Upper lobe of left lung (tissue), 6 donors: Measurements from ENCODE around the gene ZC3H7A. TPM values are rescaled to one million over a fixed set of nuclear protein-coding genes. Genes with fewer than 3 reads are reported as not detected.
A peak's percentile ranks its signal among the peaks of the same experiment; 100 is the strongest.
"Not testable (repeated sequence)": the region's sequence is repeated elsewhere in the genome, so short reads cannot be mapped to it uniquely, and the experiment has no call there.

ENCODE experiments used
- ATAC-seq, 2 donors: fragments of 200-7000 bp; cut with Tn5 transposase; one replicate each; pipeline ENCODE4 v1.9.1; 2022; ENCODE audit warnings: mild to moderate bottlenecking in 2 of 2, moderate library complexity in 2 of 2; ENCODE audit not compliant: low FRiP score in 2 of 2
- DNase-seq, 2 donors: peaks; one replicate each; pipeline ENCODE4 v3.0.0-alpha.2; 2019 to 2020
- H3K27ac ChIP-seq, 4 donors: fragments of 200-600 bp; sonication (generic); one replicate each; pipeline ENCODE4 v1.5.1; 2016 to 2019
- H3K27me3 ChIP-seq, 4 donors: fragments of 200-600 bp; sonication (generic); one replicate each; pipeline ENCODE4 v1.5.1; 2017 to 2019
- H3K36me3 ChIP-seq, 4 donors: fragments of 200-600 bp; sonication (generic); one replicate each; pipeline ENCODE4 v1.5.1; 2016 to 2019
- H3K4me1 ChIP-seq, 4 donors: fragments of 200-600 bp; sonication (generic); one replicate each; pipeline ENCODE4 v1.5.1; 2018 to 2019
- H3K4me3 ChIP-seq, 4 donors: fragments of 200-600 bp; sonication (generic); one replicate each; pipeline ENCODE4 v1.5.1; 2017 to 2019; ENCODE audit warnings: mild to moderate bottlenecking in 2 of 4, moderate library complexity in 1 of 4
- H3K9me3 ChIP-seq, 4 donors: fragments of 200-600 bp; sonication (generic); one replicate each; pipeline ENCODE4 v1.5.1; 2018 to 2019
- CTCF ChIP-seq, 6 experiments: fragments of 450-650 bp in 4 of 6; fragments of 200-600 bp in 2 of 6; sonication (generic) in 2 of 6; IDR thresholded peaks; one replicate each; pipeline ENCODE4 v1.5.1; 2016 to 2019; ENCODE audit warnings: antibody characterized with exemption in 6 of 6
- EP300 ChIP-seq, 4 donors: sonication (generic); formaldehyde crosslinking; IDR thresholded peaks; one replicate each; pipeline ENCODE4 v1.5.1; 2017; ENCODE audit warnings: antibody characterized with exemption in 4 of 4, control low read depth in 2 of 4
- POLR2A ChIP-seq, 4 donors: fragments of 450-650 bp; IDR thresholded peaks; one replicate each; pipeline ENCODE4 v1.5.1; 2016 to 2017; ENCODE audit warnings: antibody characterized with exemption in 4 of 4, mild to moderate bottlenecking in 2 of 4
- POLR2AphosphoS5 ChIP-seq, 2 donors: sonication (generic); formaldehyde crosslinking; IDR thresholded peaks; one replicate each; pipeline ENCODE4 v1.5.1; 2017; ENCODE audit warnings: antibody characterized with exemption in 2 of 2
- WGBS, 2 donors: methylation state at CpG; one replicate each; pipeline ENCODE4 v1.1.5; 2017 to 2018; 5-methylcytosine and 5-hydroxymethylcytosine counted together
- total RNA-seq, 6 donors: library from RNA; depleted of rRNA in 4 of 6; stranded (reverse); fragments of >200 nt in 4 of 6; gene quantifications; one replicate each; pipeline versions ENCODE4 v1.1.0 to v1.2.1, GENCODE V29; 2016 to 2021
- donor health status: DM: no; HTN: no; CAD: no; lungs with moderate emphysema.
- donor health status: DM: no; HTN: yes; CAD: no; lungs with severe emphysema.

ZC3H7A gene
- total RNA-seq, 6 donors from 2014 or later: 52.7 to 142 (median 64.7) TPM

GRCh38 chr16:11833951-11834695 is 37.1 kb upstream of the ZC3H7A start:
- ATAC-seq (peak in 1 of 2 donors; percentile 62), DNase-seq (no peak)
- Histone ChIP-seq H3K9me3 (no peaks in the 10 kb centered on the region), H3K27ac (no peak overlapping the region), H3K27me3 (no peaks in the 10 kb centered on the region), H3K4me3 (no peak overlapping the region), H3K36me3 (peaks cover 28 to 35% (median 33%) of the 10 kb centered on the region in 4 donors), H3K4me1 (peaks cover 0 to 3% (median 0%) of the 10 kb centered on the region in 4 donors)
- no peak for TF ChIP-seq EP300 (IDR thresholded peaks at IDR 0.05)
- no peak for TF ChIP-seq CTCF (IDR thresholded peaks at IDR 0.05)
- TF ChIP-seq POLR2AphosphoS5 (IDR thresholded peaks at IDR 0.05): no peak
- no peak for TF ChIP-seq POLR2A (IDR thresholded peaks at IDR 0.05)
- WGBS, 2 donors: 66 to 71% methylated on average over 6 of the region's 6 CpGs

GRCh38 chr16:11828696-11829095 is 31.6 kb upstream of the ZC3H7A start:
- 75 to 83% methylated on average over 5 of the region's 5 CpGs for WGBS, 2 donors
- ATAC-seq: no peak
- Histone ChIP-seq H3K36me3 (no peaks in the 10 kb centered on the region), H3K4me1 (peaks cover 3 to 12% (median 6%) of the 10 kb centered on the region in 4 donors), H3K9me3 (no peaks in the 10 kb centered on the region), H3K4me3 (no peak overlapping the region), H3K27ac (no peak overlapping the region), H3K27me3 (no peaks in the 10 kb centered on the region)
- DNase-seq: no peak
- no peak for TF ChIP-seq CTCF (IDR thresholded peaks at IDR 0.05)
- no peak for TF ChIP-seq POLR2AphosphoS5 (IDR thresholded peaks at IDR 0.05)
- no peak for TF ChIP-seq POLR2A (IDR thresholded peaks at IDR 0.05)
- TF ChIP-seq EP300 (IDR thresholded peaks at IDR 0.05): no peak

GRCh38 chr16:11825520-11826165 is 28.6 kb upstream of the ZC3H7A start:
- not testable (repeated sequence) for H3K4me3 ChIP-seq, H3K27me3 ChIP-seq, ATAC-seq, H3K27ac ChIP-seq, H3K9me3 ChIP-seq, H3K36me3 ChIP-seq, DNase-seq
- 92 to 94% methylated on average over 13 of the region's 13 CpGs for WGBS, 2 donors
- H3K4me1 ChIP-seq: peaks cover 3 to 13% (median 6%) of the 10 kb centered on the region in 4 donors

GRCh38 chr16:11824362-11824761 is 27.3 kb upstream of the ZC3H7A start:
- Histone ChIP-seq H3K4me1 (peaks cover 3 to 13% (median 6%) of the 10 kb centered on the region in 4 donors), H3K4me3 (no peak overlapping the region), H3K27me3 (no peaks in the 10 kb centered on the region), H3K36me3 (no peaks in the 10 kb centered on the region), H3K27ac (peak overlapping the region in 3 of 4 donors; percentile 42 to 64 (median 46)), H3K9me3 (no peaks in the 10 kb centered on the region)
- WGBS, 2 donors: 22 to 34% methylated on average over 5 of the region's 5 CpGs
- ATAC-seq (peak; percentile 78 to 89), DNase-seq (peak in 1 of 2 donors; percentile 72)
- TF ChIP-seq EP300 (IDR thresholded peaks at IDR 0.05): peak in 2 of 4 donors; percentile 2 to 80
- TF ChIP-seq POLR2A (IDR thresholded peaks at IDR 0.05): no peak
- no peak for TF ChIP-seq CTCF (IDR thresholded peaks at IDR 0.05)
- peak; percentile 40 to 63 for TF ChIP-seq POLR2AphosphoS5 (IDR thresholded peaks at IDR 0.05)

- H3K4me1 ChIP-seq: peaks cover 3 to 13% (median 6%) of the 10 kb centered on the region in 4 donors
- H3K27ac ChIP-seq: peak overlapping the region in 3 of 4 donors; percentile 42 to 46 (median 46)
- H3K27me3 ChIP-seq, DNase-seq, H3K9me3 ChIP-seq, H3K36me3 ChIP-seq, ATAC-seq, H3K4me3 ChIP-seq: not testable (repeated sequence)
- WGBS, 2 donors: 88 to 95% methylated on average over 5 of the region's 5 CpGs
These were observed 26.6 kb upstream of the ZC3H7A start for GRCh38 chr16:11823645-11824044.
